GM13976 (cell line): ENCODE measurements around the gene PARVB.
A peak's percentile ranks its signal among the peaks of the same experiment; 100 is the strongest.

ENCODE experiments used
- DNase-seq: peaks from one replicate; pipeline ENCODE4 v3.0.0; 2012; ENCODE audit warnings: low spot score
- CTCF ChIP-seq: IDR thresholded peaks from 2 replicates; pipeline ENCODE4 v1.5.1; 2012; ENCODE audit warnings: borderline replicate concordance, mild to moderate bottlenecking; ENCODE audit not compliant: insufficient read depth; ENCODE audit errors: extremely low read depth, missing control alignments, control extremely low read depth
- in situ Hi-C: fragments of 300-500 bp; cut with MboI; formaldehyde crosslinking; loops from one replicate; pipeline ENCODE4 v1.12.0; 2022; ENCODE audit warnings: low sequenced_read_pairs, mixed read lengths, inconsistent platforms; ENCODE audit not compliant: unreplicated experiment

Gene PARVB

GRCh38 chr22:44211256-44211945 is 187.3 kb downstream of the PARVB start:
- DNase-seq, result no peak
- no peak for TF ChIP-seq CTCF
- in situ Hi-C loops, result no loop called here

- in situ Hi-C loops, result no loop called here
- no peak for TF ChIP-seq CTCF
- peak; percentile 10 for DNase-seq
Observed at GRCh38 chr22:44211946-44212930, 188.1 kb downstream of the PARVB start.

- TF ChIP-seq CTCF, result no peak
- in situ Hi-C loops, result no loop called here
- DNase-seq, result no peak
Observed at GRCh38 chr22:44212936-44213335, 188.8 kb downstream of the PARVB start.

- in situ Hi-C loops, result no loop called here
- TF ChIP-seq CTCF, result no peak
- no peak for DNase-seq
Observed at GRCh38 chr22:44213489-44214043, 189.5 kb downstream of the PARVB start.

GRCh38 chr22:44214187-44214586 is 190.1 kb downstream of the PARVB start:
- TF ChIP-seq CTCF, result no peak
- no peak for DNase-seq
- in situ Hi-C loops, result no loop called here

GRCh38 chr22:44214764-44215163 is 190.7 kb downstream of the PARVB start:
- no peak for DNase-seq
- in situ Hi-C loops, result no loop called here
- no peak for TF ChIP-seq CTCF
